VCaP (cell line): ENCODE results near the gene RLN1.

Source experiments
- H3K27ac ChIP-seq: fragments of 450-650 bp; 2 replicates; pipeline ENCODE4 v1.5.1; 2017
- TF ChIP-seq, protein P1 (sequence below): fragments of 450-650 bp; conservative IDR thresholded peaks from 2 replicates; pipeline ENCODE4 v1.5.1; 2017; ENCODE audit warnings: mild to moderate bottlenecking, moderate library complexity

Gene RLN1, protein sequence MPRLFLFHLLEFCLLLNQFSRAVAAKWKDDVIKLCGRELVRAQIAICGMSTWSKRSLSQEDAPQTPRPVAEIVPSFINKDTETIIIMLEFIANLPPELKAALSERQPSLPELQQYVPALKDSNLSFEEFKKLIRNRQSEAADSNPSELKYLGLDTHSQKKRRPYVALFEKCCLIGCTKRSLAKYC

DNA sequence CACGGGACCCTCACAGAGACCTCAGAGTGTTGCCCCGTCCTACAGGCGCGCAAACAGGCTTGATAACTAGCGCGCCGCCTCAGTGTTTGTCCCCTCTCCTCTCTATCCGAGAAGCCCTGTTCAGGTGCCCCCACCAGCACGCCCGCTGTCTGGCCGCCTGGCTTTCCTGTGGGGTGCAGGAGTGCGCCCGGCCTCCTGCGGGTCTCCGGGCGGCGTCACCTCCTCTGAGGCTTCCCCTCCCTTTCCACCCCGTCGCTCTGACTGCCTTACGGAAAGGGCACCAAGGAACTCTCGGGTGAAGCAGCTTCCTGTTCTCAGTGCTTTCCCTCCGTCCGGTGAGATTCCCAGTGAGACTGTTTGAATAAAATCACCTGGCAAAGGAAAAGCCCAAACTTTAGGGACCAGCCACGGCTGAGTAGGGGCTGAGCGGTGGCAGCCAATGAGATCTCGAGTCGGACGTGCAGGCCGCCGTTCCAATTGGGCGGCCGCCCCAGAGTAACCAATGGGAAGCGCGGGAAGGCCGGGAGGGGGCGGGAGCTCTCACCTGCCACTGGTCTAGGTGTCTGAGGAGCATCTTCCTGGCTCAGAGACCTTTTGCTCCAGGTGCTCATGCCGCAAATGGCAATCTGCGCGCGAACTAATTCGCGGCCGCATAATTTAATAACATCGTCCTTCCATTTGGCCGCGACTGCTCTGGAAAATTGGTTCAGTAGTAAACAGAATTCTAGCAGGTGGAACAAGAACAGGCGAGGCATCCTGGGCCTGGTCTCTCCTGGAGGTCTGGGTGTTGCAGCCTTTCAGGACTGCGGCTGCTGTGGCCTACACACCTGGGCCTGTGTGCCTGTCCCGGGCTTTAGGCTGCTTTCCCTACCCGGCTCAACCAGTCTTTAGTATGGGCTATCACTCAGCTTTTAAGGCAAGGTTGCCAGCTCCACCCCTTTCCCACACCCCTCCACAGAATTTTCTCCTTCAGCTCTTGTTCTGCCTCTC is at the start of gene RLN1:
TSS of gene RLN1 (minus strand) at position 885 of the 990 bp plus-strand sequence. CDS start at position 755, 130 bp downstream.
- H3K27ac ChIP-seq: peak within 1 kb of the TSS; percentile 35; the same call in 1 of the 2 replicates

DNA sequence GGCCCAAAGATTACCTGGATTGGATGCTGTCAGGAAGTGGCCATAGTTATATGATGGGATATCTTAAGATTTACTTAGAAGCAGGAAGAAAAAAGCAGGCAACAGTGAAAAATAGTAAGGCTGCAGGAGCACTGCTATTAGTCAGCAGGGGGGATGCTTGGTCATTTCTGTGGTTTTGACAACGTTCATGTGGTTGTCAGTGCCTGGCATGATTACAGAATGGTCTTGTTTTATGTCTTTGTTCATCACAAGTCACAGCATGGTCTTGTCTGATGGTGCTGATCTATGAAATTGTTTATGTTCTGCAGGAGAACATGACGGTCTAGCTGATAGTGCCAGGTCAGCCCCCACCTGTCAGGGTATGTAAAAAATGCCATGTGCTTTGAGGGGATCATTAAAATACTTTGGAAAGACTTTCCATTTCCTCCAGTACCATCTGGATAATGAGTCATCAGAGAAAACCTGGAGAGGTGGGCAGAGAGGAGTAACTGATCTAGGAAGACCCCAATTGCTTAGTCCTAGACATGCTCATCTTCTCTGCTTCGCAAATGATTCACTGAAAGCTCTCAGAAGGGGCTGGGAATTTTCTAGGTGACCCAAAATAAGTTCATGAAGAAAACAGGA is 49.5 kb upstream of the RLN1 start:
- no peak overlapping the region for H3K27ac ChIP-seq
- TF ChIP-seq, protein P1, sequence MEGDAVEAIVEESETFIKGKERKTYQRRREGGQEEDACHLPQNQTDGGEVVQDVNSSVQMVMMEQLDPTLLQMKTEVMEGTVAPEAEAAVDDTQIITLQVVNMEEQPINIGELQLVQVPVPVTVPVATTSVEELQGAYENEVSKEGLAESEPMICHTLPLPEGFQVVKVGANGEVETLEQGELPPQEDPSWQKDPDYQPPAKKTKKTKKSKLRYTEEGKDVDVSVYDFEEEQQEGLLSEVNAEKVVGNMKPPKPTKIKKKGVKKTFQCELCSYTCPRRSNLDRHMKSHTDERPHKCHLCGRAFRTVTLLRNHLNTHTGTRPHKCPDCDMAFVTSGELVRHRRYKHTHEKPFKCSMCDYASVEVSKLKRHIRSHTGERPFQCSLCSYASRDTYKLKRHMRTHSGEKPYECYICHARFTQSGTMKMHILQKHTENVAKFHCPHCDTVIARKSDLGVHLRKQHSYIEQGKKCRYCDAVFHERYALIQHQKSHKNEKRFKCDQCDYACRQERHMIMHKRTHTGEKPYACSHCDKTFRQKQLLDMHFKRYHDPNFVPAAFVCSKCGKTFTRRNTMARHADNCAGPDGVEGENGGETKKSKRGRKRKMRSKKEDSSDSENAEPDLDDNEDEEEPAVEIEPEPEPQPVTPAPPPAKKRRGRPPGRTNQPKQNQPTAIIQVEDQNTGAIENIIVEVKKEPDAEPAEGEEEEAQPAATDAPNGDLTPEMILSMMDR: no peak

DNA sequence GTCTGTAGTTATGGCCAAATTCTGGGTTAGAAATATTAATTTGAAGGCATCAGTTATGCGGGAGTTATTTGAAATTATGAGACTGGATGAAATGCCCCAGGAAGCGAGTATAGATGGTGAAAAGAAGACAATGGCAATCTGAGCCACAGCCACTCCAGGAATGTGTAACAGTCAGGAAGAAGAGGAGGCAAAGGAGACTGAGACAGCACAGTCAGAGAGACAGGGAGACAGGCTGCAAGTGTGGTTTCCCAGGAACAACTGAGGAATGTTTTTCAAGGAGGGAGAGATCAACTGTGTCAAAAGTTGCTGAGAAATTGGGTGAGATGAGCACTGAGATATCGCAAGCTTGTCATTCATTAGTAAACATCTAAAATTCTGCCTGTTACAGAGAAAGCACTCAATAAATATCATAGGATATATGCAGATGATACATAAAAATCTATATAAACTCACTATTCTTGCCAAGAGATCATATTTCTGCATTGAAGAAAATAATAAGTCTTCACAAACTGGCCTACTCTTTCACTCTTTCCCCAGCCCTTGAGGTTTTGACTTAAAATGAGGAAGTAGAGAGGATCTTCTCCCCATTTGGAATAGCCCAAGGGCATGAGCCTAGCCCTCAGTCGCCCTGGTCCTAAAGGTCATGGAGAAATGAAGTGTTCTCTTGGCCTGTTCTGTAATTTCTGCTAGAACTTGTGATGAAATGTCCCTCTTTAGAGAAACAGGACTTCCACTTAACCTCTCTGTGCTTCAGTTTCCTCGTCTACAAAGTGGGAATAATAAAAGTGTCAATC is 48.5 kb upstream of the RLN1 start:
- TF ChIP-seq, protein P1: no peak
- H3K27ac ChIP-seq: no peak overlapping the region

DNA sequence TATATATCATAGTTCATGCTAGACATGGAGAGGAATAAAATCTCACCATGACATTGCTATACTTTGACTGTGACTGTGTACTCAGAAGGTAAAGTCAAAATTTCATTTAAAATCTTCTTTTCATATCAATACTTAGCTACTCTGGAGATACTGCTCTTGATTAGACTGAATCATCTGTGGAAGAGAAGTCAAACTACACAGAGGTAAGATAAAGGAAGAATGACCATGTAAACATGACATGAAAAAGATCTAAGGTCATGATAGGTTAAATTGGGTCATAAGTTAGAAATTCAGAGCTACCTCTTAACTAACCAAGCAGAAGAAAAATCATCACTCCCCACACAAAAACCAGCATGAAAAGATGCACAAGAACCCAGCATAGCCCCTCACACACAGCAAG is 44.8 kb upstream of the RLN1 start:
- no peak overlapping the region for H3K27ac ChIP-seq
- TF ChIP-seq, protein P1: no peak

DNA sequence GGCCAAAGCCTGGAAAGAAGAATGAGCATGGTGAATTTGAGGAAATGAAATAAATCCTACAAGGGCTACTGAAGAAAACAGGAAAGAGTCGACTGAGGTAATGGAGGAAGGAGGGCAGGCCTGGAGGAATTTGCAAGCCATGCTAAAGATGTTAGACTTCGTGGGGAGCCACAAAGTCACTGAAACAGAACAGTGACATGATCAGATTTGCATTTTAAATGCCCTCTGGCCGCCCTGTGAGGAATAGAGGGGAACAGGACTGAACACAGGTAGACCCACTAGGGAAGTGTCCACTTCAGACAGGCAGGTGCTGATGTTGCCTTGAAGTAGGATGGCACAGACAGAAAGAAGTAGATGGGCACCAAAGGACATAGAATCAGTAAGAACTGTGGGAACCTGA is 42.8 kb upstream of the RLN1 start:
- TF ChIP-seq, protein P1: no peak
- H3K27ac ChIP-seq: no peak overlapping the region

DNA sequence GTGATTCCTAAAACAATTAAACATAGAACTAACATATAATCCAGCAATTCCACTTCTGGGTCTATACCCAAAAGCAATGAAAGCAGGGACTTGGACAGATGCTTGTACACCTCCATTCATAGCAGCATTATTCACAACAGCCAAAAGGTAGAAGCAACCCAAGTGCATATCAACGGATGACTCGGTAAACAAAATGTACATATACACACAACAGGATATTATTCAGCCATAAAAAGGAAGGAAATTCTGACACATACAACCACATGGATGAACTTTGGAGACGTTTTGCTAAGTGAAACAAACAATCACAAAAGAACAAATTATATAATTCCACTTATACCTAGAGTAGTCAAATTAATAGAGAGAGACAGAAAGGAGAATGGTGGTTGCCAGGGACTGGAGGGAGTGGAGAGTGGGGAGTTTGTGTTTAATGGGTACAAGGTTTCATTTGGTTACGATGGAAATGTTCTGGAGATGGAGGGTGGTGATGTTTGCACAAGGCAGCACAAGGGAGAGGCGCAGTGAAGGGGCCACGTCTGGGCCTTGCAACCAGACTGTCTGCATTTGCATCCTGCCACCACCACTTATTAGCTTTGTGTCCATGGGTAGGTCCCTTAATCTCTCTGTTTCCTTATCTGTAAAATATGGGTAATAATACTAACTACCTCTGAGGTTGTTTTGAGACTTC is 36.3 kb upstream of the RLN1 start:
- no peak overlapping the region for H3K27ac ChIP-seq
- TF ChIP-seq, protein P1: no peak

DNA sequence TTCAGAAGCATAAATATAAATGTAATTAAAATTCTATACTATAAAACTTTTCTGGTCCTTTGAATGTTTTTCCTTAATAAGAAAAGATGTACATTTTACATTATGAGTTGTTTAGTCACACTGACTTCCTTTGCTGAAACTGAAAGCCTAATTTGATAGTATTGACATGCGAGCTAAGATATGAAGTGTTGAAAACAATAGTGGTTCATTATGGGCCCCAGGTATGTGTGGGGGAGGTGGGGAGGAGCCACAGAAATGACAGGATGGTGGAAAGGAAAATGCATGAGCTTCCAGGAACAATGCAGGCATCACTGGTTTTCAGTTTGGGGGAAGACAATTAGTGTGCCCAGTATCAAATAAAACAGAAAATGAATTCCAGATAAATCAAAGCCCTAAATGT is 35.4 kb upstream of the RLN1 start:
- TF ChIP-seq, protein P1: no peak
- no peak overlapping the region for H3K27ac ChIP-seq
